ENCODE data around the gene CD22. TPM values are rescaled to one million over a fixed set of nuclear protein-coding genes. Genes with fewer than 3 reads are reported as not detected.
A peak's percentile ranks its signal among the peaks of the same experiment; 100 is the strongest.

The CD22 gene
- total RNA-seq, 1 donor from 2014 or later = 15.8 TPM

DNA sequence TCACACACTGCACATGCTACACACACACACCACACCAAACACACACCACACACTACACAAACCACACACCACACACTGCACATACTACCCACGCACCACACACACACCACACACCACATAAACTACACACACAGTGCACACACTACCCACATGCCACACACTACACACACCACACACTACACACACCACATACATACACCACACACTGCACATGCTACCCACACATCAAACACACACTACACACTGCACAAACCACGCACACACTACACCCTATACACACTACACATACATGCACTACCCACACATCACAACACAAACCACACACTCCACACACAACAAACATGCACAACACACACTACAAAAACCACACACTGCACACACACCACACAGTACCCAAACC is 31.1 kb upstream of the CD22 start:
- ATAC-seq (no peak), DNase-seq (no peak)
- H3K4me3 ChIP-seq = no peak overlapping the region
- intact Hi-C loops (cut with DNase I) = no loop called here
- H3K4me1 ChIP-seq = no peaks in the 10 kb centered on the region
- H3K27ac ChIP-seq = no peak overlapping the region
- H3K9me3 ChIP-seq = no peaks in the 10 kb centered on the region
- H3K27me3 ChIP-seq = peaks cover 7% of the 10 kb centered on the region
- TF ChIP-seq, protein P1, sequence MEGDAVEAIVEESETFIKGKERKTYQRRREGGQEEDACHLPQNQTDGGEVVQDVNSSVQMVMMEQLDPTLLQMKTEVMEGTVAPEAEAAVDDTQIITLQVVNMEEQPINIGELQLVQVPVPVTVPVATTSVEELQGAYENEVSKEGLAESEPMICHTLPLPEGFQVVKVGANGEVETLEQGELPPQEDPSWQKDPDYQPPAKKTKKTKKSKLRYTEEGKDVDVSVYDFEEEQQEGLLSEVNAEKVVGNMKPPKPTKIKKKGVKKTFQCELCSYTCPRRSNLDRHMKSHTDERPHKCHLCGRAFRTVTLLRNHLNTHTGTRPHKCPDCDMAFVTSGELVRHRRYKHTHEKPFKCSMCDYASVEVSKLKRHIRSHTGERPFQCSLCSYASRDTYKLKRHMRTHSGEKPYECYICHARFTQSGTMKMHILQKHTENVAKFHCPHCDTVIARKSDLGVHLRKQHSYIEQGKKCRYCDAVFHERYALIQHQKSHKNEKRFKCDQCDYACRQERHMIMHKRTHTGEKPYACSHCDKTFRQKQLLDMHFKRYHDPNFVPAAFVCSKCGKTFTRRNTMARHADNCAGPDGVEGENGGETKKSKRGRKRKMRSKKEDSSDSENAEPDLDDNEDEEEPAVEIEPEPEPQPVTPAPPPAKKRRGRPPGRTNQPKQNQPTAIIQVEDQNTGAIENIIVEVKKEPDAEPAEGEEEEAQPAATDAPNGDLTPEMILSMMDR (IDR thresholded peaks at IDR 0.05) = no peak
- H3K36me3 ChIP-seq = no peaks in the 10 kb centered on the region

DNA sequence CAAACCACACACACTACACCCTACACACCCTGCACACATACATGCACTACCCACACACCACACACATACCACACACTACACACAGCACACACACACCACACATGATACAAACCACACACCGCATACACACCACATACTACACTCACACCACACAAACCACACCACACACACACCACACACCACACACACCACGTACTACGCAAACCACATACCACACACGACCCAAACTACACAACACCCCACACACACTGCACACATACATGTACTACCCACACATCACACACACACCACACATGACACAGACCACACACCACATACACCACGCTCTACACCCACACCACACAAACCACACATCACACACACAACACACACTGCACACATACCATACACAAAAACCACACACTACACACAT is 30.4 kb upstream of the CD22 start:
- no peak for DNase-seq
- Histone ChIP-seq H3K27me3 (peaks cover under 1% of the 10 kb centered on the region), H3K9me3 (no peaks in the 10 kb centered on the region), H3K27ac (no peak overlapping the region), H3K36me3 (no peaks in the 10 kb centered on the region), H3K4me1 (no peaks in the 10 kb centered on the region), H3K4me3 (no peak overlapping the region)
- TF ChIP-seq, protein P1 (IDR thresholded peaks at IDR 0.05) = no peak
- intact Hi-C loops (cut with DNase I) = no loop called here
- ATAC-seq = no peak

- intact Hi-C loops (cut with DNase I) = no loop called here
- H3K4me3 ChIP-seq = no peak overlapping the region
- DNase-seq = no peak
- H3K36me3 ChIP-seq = no peaks in the 10 kb centered on the region
- H3K27ac ChIP-seq = no peak overlapping the region
- TF ChIP-seq, protein P1 (IDR thresholded peaks at IDR 0.05) = no peak
- ATAC-seq = peak; percentile 63
- no peaks in the 10 kb centered on the region for H3K9me3 ChIP-seq
- no peaks in the 10 kb centered on the region for H3K27me3 ChIP-seq
- H3K4me1 ChIP-seq = no peaks in the 10 kb centered on the region
Measured at GRCh38 chr19:35299523-35300338, 29.3 kb upstream of the CD22 start.

DNA sequence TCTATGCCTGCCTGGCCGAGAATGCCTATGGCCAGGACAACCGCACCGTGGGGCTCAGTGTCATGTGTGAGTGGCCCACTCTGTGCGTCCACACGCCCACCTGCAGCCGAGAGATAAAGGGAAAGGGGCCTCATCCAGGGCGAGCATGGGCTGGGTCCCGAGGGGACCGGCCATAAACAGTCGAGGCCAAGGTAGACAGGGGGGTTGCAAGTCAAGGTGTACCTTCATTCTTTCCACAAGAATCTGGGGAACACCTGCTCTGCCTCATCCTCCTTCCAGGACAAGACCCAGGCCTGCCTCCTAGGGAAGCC is 28.7 kb upstream of the CD22 start:
- Histone ChIP-seq H3K36me3 (no peaks in the 10 kb centered on the region), H3K9me3 (no peaks in the 10 kb centered on the region), H3K4me1 (no peaks in the 10 kb centered on the region), H3K4me3 (no peak overlapping the region), H3K27me3 (no peaks in the 10 kb centered on the region), H3K27ac (no peak overlapping the region)
- intact Hi-C loops (cut with DNase I) = no loop called here
- DNase-seq (no peak), ATAC-seq (no peak)
- TF ChIP-seq, protein P1 (IDR thresholded peaks at IDR 0.05) = no peak

DNA sequence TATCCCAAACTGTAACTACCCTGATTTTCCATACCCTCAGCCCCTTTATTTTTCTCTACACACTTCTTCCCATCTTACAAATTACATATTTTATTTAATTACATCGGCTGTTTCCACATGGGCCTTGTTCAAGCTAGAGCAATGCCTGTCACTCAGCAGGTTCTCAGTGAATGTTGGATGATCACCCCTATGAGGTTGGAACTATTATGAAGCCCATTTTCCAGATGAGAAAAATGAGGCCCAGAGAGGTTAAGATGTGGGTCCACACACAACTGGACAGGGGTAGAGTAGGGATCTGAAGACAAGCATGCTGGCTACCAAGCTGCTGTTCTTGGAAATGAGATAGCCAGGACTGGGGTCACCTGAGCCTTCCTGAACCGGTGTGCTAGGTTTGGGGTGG is 27.0 kb upstream of the CD22 start:
- no peaks in the 10 kb centered on the region for H3K9me3 ChIP-seq
- intact Hi-C loops (cut with DNase I) = no loop called here
- H3K4me1 ChIP-seq = no peaks in the 10 kb centered on the region
- no peaks in the 10 kb centered on the region for H3K27me3 ChIP-seq
- TF ChIP-seq, protein P1 (IDR thresholded peaks at IDR 0.05) = no peak
- no peak overlapping the region for H3K4me3 ChIP-seq
- ATAC-seq (no peak), DNase-seq (no peak)
- no peaks in the 10 kb centered on the region for H3K36me3 ChIP-seq
- H3K27ac ChIP-seq = no peak overlapping the region

DNA sequence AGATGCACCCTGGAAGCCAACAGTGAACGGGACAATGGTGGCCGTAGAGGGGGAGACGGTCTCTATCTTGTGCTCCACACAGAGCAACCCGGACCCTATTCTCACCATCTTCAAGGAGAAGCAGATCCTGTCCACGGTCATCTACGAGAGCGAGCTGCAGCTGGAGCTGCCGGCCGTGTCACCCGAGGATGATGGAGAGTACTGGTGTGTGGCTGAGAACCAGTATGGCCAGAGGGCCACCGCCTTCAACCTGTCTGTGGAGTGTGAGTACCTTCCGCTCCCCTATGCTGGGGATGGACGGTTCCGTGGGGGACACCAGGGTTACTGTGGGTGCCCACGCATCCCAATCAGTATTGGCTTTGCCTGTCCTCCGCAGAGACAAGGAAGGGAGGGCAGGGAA is 26.5 kb upstream of the CD22 start:
- TF ChIP-seq, protein P1 (IDR thresholded peaks at IDR 0.05) = no peak
- Histone ChIP-seq H3K27ac (no peak overlapping the region), H3K4me1 (no peaks in the 10 kb centered on the region), H3K36me3 (no peaks in the 10 kb centered on the region), H3K27me3 (no peaks in the 10 kb centered on the region), H3K4me3 (no peak overlapping the region), H3K9me3 (no peaks in the 10 kb centered on the region)
- no peak for ATAC-seq
- intact Hi-C loops (cut with DNase I) = no loop called here
- no peak for DNase-seq

Data from upper lobe of right lung (tissue), 1 donor.